Measurements from ENCODE around the gene GH2. TPM values are rescaled to one million over a fixed set of nuclear protein-coding genes. Genes with fewer than 3 reads are reported as not detected.

GH2 gene
- total RNA-seq, 1 donor from 2014 or later: not detected

GRCh38 chr17:63830904-63831491 is 50.7 kb downstream of the GH2 start:
- DNase-seq: no peak
- intact Hi-C loops (cut with DNase I): no loop called here
- no peaks in the 10 kb centered on the region for H3K27me3 ChIP-seq (ENCODE audit: low read depth)
- no peak for ATAC-seq
- TF ChIP-seq, protein P1, sequence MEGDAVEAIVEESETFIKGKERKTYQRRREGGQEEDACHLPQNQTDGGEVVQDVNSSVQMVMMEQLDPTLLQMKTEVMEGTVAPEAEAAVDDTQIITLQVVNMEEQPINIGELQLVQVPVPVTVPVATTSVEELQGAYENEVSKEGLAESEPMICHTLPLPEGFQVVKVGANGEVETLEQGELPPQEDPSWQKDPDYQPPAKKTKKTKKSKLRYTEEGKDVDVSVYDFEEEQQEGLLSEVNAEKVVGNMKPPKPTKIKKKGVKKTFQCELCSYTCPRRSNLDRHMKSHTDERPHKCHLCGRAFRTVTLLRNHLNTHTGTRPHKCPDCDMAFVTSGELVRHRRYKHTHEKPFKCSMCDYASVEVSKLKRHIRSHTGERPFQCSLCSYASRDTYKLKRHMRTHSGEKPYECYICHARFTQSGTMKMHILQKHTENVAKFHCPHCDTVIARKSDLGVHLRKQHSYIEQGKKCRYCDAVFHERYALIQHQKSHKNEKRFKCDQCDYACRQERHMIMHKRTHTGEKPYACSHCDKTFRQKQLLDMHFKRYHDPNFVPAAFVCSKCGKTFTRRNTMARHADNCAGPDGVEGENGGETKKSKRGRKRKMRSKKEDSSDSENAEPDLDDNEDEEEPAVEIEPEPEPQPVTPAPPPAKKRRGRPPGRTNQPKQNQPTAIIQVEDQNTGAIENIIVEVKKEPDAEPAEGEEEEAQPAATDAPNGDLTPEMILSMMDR (IDR thresholded peaks at IDR 0.05): no peak
- H3K36me3 ChIP-seq: peaks cover 71% of the 10 kb centered on the region
- no peak overlapping the region for H3K27ac ChIP-seq
- peaks cover 32% of the 10 kb centered on the region for H3K4me1 ChIP-seq
- H3K9me3 ChIP-seq: no peaks in the 10 kb centered on the region
- no peak overlapping the region for H3K4me3 ChIP-seq

DNA sequence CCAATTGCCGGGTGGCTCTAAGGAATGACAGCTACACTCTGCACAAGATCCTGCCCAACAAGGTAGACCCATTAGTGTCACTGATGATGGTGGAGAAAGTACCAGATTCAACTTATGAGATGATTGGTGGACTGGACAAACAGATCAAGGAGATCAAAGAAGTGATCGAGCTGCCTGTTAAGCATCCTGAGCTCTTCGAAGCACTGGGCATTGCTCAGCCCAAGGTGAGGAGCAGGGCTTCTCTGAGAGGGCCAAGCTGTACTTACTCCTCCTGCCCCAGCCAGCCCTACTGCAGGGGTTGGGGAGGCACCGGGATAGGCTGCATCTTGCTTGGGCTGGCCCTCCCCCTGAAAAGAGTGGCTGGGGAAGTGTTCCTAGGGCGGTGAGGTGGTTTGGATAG is 51.5 kb downstream of the GH2 start:
- Histone ChIP-seq H3K27ac (no peak overlapping the region), H3K9me3 (no peaks in the 10 kb centered on the region), H3K27me3 (ENCODE audit: low read depth) (no peaks in the 10 kb centered on the region), H3K36me3 (peaks cover 71% of the 10 kb centered on the region), H3K4me3 (no peak overlapping the region), H3K4me1 (peaks cover 38% of the 10 kb centered on the region)
- ATAC-seq: no peak
- TF ChIP-seq, protein P1 (IDR thresholded peaks at IDR 0.05): no peak
- no peak for DNase-seq
- intact Hi-C loops (cut with DNase I): no loop called here

Other genes with a start within 250 kb of the GH2 start
- 25.9 TPM for gene LIMD2, start 181.8 kb downstream of the GH2 start, total RNA-seq
- gene STRADA, start 140.1 kb downstream of the GH2 start, total RNA-seq: 32.8 TPM
- 80.2 TPM for gene CCDC47, start 108.3 kb downstream of the GH2 start, total RNA-seq
- gene DDX42, start 107.8 kb downstream of the GH2 start, total RNA-seq: 101 TPM
- gene PSMC5, start 54.5 kb downstream of the GH2 start, total RNA-seq: 98.6 TPM
- 37.4 TPM for gene FTSJ3, start 54.3 kb downstream of the GH2 start, total RNA-seq
- gene SMARCD2, start 39.3 kb downstream of the GH2 start, total RNA-seq: 80.9 TPM
- gene CSH2, start 8.3 kb downstream of the GH2 start, total RNA-seq: not detected
- not detected for gene CSH1, start 14.6 kb upstream of the GH2 start, total RNA-seq
- gene CSHL1, start 29.3 kb upstream of the GH2 start, total RNA-seq: not detected
- not detected for gene GH1, start 36.9 kb upstream of the GH2 start, total RNA-seq
- gene CD79B, start 50.4 kb upstream of the GH2 start, total RNA-seq: 4.7 TPM
- 0.18 TPM for gene SCN4A, start 91.0 kb upstream of the GH2 start, total RNA-seq
- 11.3 TPM for gene PRR29, start 116.4 kb upstream of the GH2 start, total RNA-seq
- 69.2 TPM for gene ICAM2, start 138.7 kb upstream of the GH2 start, total RNA-seq
- gene ERN1, start 248.2 kb upstream of the GH2 start, total RNA-seq: 39.7 TPM

Data from lower lobe of right lung (tissue), 2 donors.